ENCODE measurements around the gene BTNL2. TPM values are rescaled to one million over a fixed set of nuclear protein-coding genes. Genes with fewer than 3 reads are reported as not detected.

The BTNL2 gene
- total RNA-seq, 1 experiment from 2014 or later, result not detected

- Mint-ChIP-seq H3K27me3 (ENCODE audit: insufficient read depth, unreplicated experiment) (peaks cover 48% of the 10 kb centered on the region), H3K4me3 (ENCODE audit: unreplicated experiment) (no peak overlapping the region), H3K4me1 (ENCODE audit: insufficient read depth, unreplicated experiment) (no peaks in the 10 kb centered on the region), H3K36me3 (ENCODE audit: insufficient read depth, unreplicated experiment) (peaks cover 6% of the 10 kb centered on the region), H3K27ac (ENCODE audit: low read depth, unreplicated experiment) (no peak overlapping the region), H3K9me3 (ENCODE audit: unreplicated experiment) (no peaks in the 10 kb centered on the region)
- no peak for DNase-seq (ENCODE audit: unreplicated experiment)
- no TSS peak for BruUV-seq (replicated peaks)
- POLR2A ChIA-PET, result no interaction called here
- TF ChIP-seq CTCF (IDR thresholded peaks at IDR 0.05; ENCODE audit: unreplicated experiment), result no peak
- CTCF ChIA-PET, result interaction anchor here (1.2 to 4.5 kb wide), 2 partner anchors 13 to 370 kb away, joined by 4 to 50 read pairs; no protein-coding TSS in a partner anchor
- intact Hi-C loops (cut with micrococcal nuclease), result no loop called here
Observed at GRCh38 chr6:32427218-32427617, 20.2 kb upstream of the BTNL2 start.

GRCh38 chr6:32426338-32426737, 19.4 kb upstream of the BTNL2 start:
- POLR2A ChIA-PET, result no interaction called here
- BruUV-seq (replicated peaks), result no TSS peak
- no peak for TF ChIP-seq CTCF (IDR thresholded peaks at IDR 0.05; ENCODE audit: unreplicated experiment)
- no peak overlapping the region for H3K27ac Mint-ChIP-seq (ENCODE audit: low read depth, unreplicated experiment)
- intact Hi-C loops (cut with micrococcal nuclease), result no loop called here
- H3K4me3 Mint-ChIP-seq (ENCODE audit: unreplicated experiment), result no peak overlapping the region
- peaks cover 54% of the 10 kb centered on the region for H3K27me3 Mint-ChIP-seq (ENCODE audit: insufficient read depth, unreplicated experiment)
- no peaks in the 10 kb centered on the region for H3K4me1 Mint-ChIP-seq (ENCODE audit: insufficient read depth, unreplicated experiment)
- H3K36me3 Mint-ChIP-seq (ENCODE audit: insufficient read depth, unreplicated experiment), result peaks cover 6% of the 10 kb centered on the region
- H3K9me3 Mint-ChIP-seq (ENCODE audit: unreplicated experiment), result no peaks in the 10 kb centered on the region
- CTCF ChIA-PET, result interaction anchor here (0.5 to 4.5 kb wide), 4 partner anchors 12 to 1814 kb away, joined by 3 to 50 read pairs (median 4); no protein-coding TSS in a partner anchor
- no peak for DNase-seq (ENCODE audit: unreplicated experiment)

- POLR2A ChIA-PET, result interaction anchor here (0.6 to 0.9 kb wide), 2 partner anchors 203 to 369 kb away, joined by 3 read pairs; no protein-coding TSS in a partner anchor
- intact Hi-C loops (cut with micrococcal nuclease), result no loop called here
- H3K4me1 Mint-ChIP-seq (ENCODE audit: insufficient read depth, unreplicated experiment), result no peaks in the 10 kb centered on the region
- peaks cover 60% of the 10 kb centered on the region for H3K27me3 Mint-ChIP-seq (ENCODE audit: insufficient read depth, unreplicated experiment)
- no peaks in the 10 kb centered on the region for H3K9me3 Mint-ChIP-seq (ENCODE audit: unreplicated experiment)
- no peak for TF ChIP-seq CTCF (IDR thresholded peaks at IDR 0.05; ENCODE audit: unreplicated experiment)
- H3K36me3 Mint-ChIP-seq (ENCODE audit: insufficient read depth, unreplicated experiment), result peaks cover 6% of the 10 kb centered on the region
- no peak for DNase-seq (ENCODE audit: unreplicated experiment)
- CTCF ChIA-PET, result interaction anchor here (0.6 to 4.5 kb wide), 6 partner anchors 9 to 373 kb away, joined by 3 to 50 read pairs (median 4); no protein-coding TSS in a partner anchor
- H3K4me3 Mint-ChIP-seq (ENCODE audit: unreplicated experiment), result no peak overlapping the region
- no peak overlapping the region for H3K27ac Mint-ChIP-seq (ENCODE audit: low read depth, unreplicated experiment)
- no TSS peak for BruUV-seq (replicated peaks)
Observed at GRCh38 chr6:32424589-32425300, 17.8 kb upstream of the BTNL2 start.

- Mint-ChIP-seq H3K9me3 (ENCODE audit: unreplicated experiment) (no peaks in the 10 kb centered on the region), H3K36me3 (ENCODE audit: insufficient read depth, unreplicated experiment) (no peaks in the 10 kb centered on the region), H3K27ac (ENCODE audit: low read depth, unreplicated experiment) (no peak overlapping the region), H3K27me3 (ENCODE audit: insufficient read depth, unreplicated experiment) (peaks cover 87% of the 10 kb centered on the region), H3K4me3 (ENCODE audit: unreplicated experiment) (no peak overlapping the region), H3K4me1 (ENCODE audit: insufficient read depth, unreplicated experiment) (no peaks in the 10 kb centered on the region)
- BruUV-seq (replicated peaks), result no TSS peak
- no peak for DNase-seq (ENCODE audit: unreplicated experiment)
- ChIA-PET CTCF (interaction anchor here (0.9 to 4.2 kb wide), 4 partner anchors 9 to 452 kb away, joined by 4 to 50 read pairs (median 4); no protein-coding TSS in a partner anchor), POLR2A (no interaction called here)
- intact Hi-C loops (cut with micrococcal nuclease), result no loop called here
- no peak for TF ChIP-seq CTCF (IDR thresholded peaks at IDR 0.05; ENCODE audit: unreplicated experiment)
Observed at GRCh38 chr6:32416036-32416435, 9.1 kb upstream of the BTNL2 start.

Measured in MCF 10A (cell line).